ENCODE measurements around the gene DAPK3.

DNA sequence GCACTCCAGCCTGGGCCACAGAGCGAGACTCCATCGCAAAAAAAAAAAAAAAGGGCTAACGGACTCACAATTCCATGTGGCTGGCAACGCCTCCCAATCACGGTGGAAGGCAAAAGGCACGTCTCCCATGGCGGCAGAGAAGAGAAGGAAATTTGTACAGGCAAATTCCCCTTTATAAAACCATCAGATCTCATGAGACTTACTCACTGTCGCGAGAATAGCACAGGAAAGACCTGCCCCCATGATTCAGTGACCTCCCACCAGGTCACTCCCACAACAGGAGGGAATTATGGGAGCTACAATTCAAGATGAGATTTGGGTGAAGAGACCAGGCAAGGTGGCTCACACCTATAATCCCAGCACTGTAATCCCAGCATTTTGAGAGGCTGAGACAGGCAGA, 56.7 kb downstream of the DAPK3 start:
- TF ChIP-seq, protein P1, sequence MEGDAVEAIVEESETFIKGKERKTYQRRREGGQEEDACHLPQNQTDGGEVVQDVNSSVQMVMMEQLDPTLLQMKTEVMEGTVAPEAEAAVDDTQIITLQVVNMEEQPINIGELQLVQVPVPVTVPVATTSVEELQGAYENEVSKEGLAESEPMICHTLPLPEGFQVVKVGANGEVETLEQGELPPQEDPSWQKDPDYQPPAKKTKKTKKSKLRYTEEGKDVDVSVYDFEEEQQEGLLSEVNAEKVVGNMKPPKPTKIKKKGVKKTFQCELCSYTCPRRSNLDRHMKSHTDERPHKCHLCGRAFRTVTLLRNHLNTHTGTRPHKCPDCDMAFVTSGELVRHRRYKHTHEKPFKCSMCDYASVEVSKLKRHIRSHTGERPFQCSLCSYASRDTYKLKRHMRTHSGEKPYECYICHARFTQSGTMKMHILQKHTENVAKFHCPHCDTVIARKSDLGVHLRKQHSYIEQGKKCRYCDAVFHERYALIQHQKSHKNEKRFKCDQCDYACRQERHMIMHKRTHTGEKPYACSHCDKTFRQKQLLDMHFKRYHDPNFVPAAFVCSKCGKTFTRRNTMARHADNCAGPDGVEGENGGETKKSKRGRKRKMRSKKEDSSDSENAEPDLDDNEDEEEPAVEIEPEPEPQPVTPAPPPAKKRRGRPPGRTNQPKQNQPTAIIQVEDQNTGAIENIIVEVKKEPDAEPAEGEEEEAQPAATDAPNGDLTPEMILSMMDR (IDR thresholded peaks at IDR 0.05; ENCODE audit: poor library complexity, severe bottlenecking): no peak
- no peak for TF ChIP-seq POLR2AphosphoS5 (IDR thresholded peaks at IDR 0.05)
- no peak for TF ChIP-seq TAF1 (IDR thresholded peaks at IDR 0.05; ENCODE audit: low read depth)
- TF ChIP-seq, protein P2, sequence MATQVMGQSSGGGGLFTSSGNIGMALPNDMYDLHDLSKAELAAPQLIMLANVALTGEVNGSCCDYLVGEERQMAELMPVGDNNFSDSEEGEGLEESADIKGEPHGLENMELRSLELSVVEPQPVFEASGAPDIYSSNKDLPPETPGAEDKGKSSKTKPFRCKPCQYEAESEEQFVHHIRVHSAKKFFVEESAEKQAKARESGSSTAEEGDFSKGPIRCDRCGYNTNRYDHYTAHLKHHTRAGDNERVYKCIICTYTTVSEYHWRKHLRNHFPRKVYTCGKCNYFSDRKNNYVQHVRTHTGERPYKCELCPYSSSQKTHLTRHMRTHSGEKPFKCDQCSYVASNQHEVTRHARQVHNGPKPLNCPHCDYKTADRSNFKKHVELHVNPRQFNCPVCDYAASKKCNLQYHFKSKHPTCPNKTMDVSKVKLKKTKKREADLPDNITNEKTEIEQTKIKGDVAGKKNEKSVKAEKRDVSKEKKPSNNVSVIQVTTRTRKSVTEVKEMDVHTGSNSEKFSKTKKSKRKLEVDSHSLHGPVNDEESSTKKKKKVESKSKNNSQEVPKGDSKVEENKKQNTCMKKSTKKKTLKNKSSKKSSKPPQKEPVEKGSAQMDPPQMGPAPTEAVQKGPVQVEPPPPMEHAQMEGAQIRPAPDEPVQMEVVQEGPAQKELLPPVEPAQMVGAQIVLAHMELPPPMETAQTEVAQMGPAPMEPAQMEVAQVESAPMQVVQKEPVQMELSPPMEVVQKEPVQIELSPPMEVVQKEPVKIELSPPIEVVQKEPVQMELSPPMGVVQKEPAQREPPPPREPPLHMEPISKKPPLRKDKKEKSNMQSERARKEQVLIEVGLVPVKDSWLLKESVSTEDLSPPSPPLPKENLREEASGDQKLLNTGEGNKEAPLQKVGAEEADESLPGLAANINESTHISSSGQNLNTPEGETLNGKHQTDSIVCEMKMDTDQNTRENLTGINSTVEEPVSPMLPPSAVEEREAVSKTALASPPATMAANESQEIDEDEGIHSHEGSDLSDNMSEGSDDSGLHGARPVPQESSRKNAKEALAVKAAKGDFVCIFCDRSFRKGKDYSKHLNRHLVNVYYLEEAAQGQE (IDR thresholded peaks at IDR 0.05; ENCODE audit: borderline replicate concordance): no peak
